Measurements from ENCODE around the gene DNHD1. TPM values are rescaled to one million over a fixed set of nuclear protein-coding genes. Genes with fewer than 3 reads are reported as not detected.

The DNHD1 gene
- total and polyA plus RNA-seq, 5 donors = 5.4 to 10.9 (median 7.0) TPM

Other genes starting within 250 kb of the DNHD1 start
- not detected for gene CCKBR, start 237.4 kb upstream of the DNHD1 start, total RNA-seq
- gene CCKBR, start 237.4 kb upstream of the DNHD1 start, polyA plus RNA-seq = 0.05 TPM
- gene CAVIN3, start 176.8 kb upstream of the DNHD1 start, total RNA-seq = 10 to 100 TPM; 40.4 to 54.2 (median 45.2) TPM
- 72.4 TPM for gene CAVIN3, start 176.8 kb upstream of the DNHD1 start, polyA plus RNA-seq
- 10 to 100 TPM; 60.6 to 67.7 (median 65.0) TPM for gene SMPD1, start 106.8 kb upstream of the DNHD1 start, total RNA-seq
- gene SMPD1, start 106.8 kb upstream of the DNHD1 start, polyA plus RNA-seq = 57.9 TPM
- gene APBB1, start 78.2 kb upstream of the DNHD1 start, total RNA-seq = 10 to 100 TPM; 80.6 to 83.9 (median 82.4) TPM
- 70.6 TPM for gene APBB1, start 78.2 kb upstream of the DNHD1 start, polyA plus RNA-seq
- gene HPX, start 56.3 kb upstream of the DNHD1 start, total RNA-seq = 1 to 10 TPM in 1 of 4 donors, under 1 TPM in 2, not detected in 1; 0.45 to 1.0 (median 0.68) TPM
- gene HPX, start 56.3 kb upstream of the DNHD1 start, polyA plus RNA-seq = 0.27 TPM
- 10 to 100 TPM; 10.9 to 12.5 (median 12.2) TPM for gene TRIM3, start 23.3 kb upstream of the DNHD1 start, total RNA-seq
- 9.4 TPM for gene TRIM3, start 23.3 kb upstream of the DNHD1 start, polyA plus RNA-seq
- 10 to 100 TPM; 21.4 to 30.0 (median 23.8) TPM for gene ARFIP2, start 15.9 kb upstream of the DNHD1 start, total RNA-seq
- 21.6 TPM for gene ARFIP2, start 15.9 kb upstream of the DNHD1 start, polyA plus RNA-seq
- gene TIMM10B, start 15.8 kb upstream of the DNHD1 start, total RNA-seq = 10 to 100 TPM; 21.5 to 28.9 (median 26.0) TPM
- gene TIMM10B, start 15.8 kb upstream of the DNHD1 start, polyA plus RNA-seq = 18.8 TPM
- gene RRP8, start 106.3 kb downstream of the DNHD1 start, total RNA-seq = 10 to 100 TPM; 15.8 to 21.7 (median 18.7) TPM
- gene RRP8, start 106.3 kb downstream of the DNHD1 start, polyA plus RNA-seq = 18.2 TPM
- gene ILK, start 106.5 kb downstream of the DNHD1 start, total RNA-seq = 100 to 1,000 TPM; 176 to 196 (median 192) TPM
- 180 TPM for gene ILK, start 106.5 kb downstream of the DNHD1 start, polyA plus RNA-seq
- gene TAF10, start 114.9 kb downstream of the DNHD1 start, total RNA-seq = 100 to 1,000 TPM in 2 of 4 donors, 10 to 100 TPM in 2; 96.9 to 115 (median 99.1) TPM
- 100 TPM for gene TAF10, start 114.9 kb downstream of the DNHD1 start, polyA plus RNA-seq
- 10 to 100 TPM; 56.7 to 98.3 (median 78.2) TPM for gene TPP1, start 122.1 kb downstream of the DNHD1 start, total RNA-seq
- 52.6 TPM for gene TPP1, start 122.1 kb downstream of the DNHD1 start, polyA plus RNA-seq
- 10 to 100 TPM; 12.4 to 19.2 (median 14.9) TPM for gene DCHS1, start 158.5 kb downstream of the DNHD1 start, total RNA-seq
- 6.4 TPM for gene DCHS1, start 158.5 kb downstream of the DNHD1 start, polyA plus RNA-seq
- gene MRPL17, start 186.1 kb downstream of the DNHD1 start, total RNA-seq = 10 to 100 TPM; 36.7 to 45.1 (median 41.9) TPM
- 44.7 TPM for gene MRPL17, start 186.1 kb downstream of the DNHD1 start, polyA plus RNA-seq